Mesodermal cell (in vitro differentiated cells): ENCODE measurements around the gene CBX4.

ENCODE experiments used
- H3K27ac ChIP-seq: 2 replicates; pipeline ENCODE4 v1.7.0; 2013; ENCODE audit warnings: mild to moderate bottlenecking, low read depth, low read length, moderate library complexity; ENCODE audit not compliant: severe bottlenecking
- H3K36me3 ChIP-seq: 2 replicates; pipeline ENCODE4 v1.7.1; 2013; ENCODE audit warnings: mild to moderate bottlenecking, low read length, moderate library complexity; ENCODE audit not compliant: control insufficient read depth, insufficient read depth
- H3K4me1 ChIP-seq: one replicate; pipeline ENCODE4 v1.7.1; 2013; ENCODE audit warnings: mild to moderate bottlenecking, low read length; ENCODE audit not compliant: insufficient read depth, control insufficient read depth, poor library complexity, severe bottlenecking
- H3K4me3 ChIP-seq: 2 replicates; pipeline ENCODE4 v1.7.0; 2013; ENCODE audit warnings: low read length, control low read depth, mild to moderate bottlenecking; ENCODE audit not compliant: insufficient read depth, poor library complexity, severe bottlenecking; ENCODE audit errors: extremely low read depth
- H3K9me3 ChIP-seq: 2 replicates; pipeline ENCODE4 v1.7.1; 2013; ENCODE audit warnings: mild to moderate bottlenecking, low read length, moderate library complexity; ENCODE audit not compliant: control insufficient read depth
- WGBS, 2 experiments: methylation state at CpG; one replicate each; pipeline ENCODE4 v1.1.5; 2013; ENCODE audit warnings: missing lambda C conversion rate in 2 of 2; ENCODE audit not compliant: insufficient coverage in 2 of 2; 5-methylcytosine and 5-hydroxymethylcytosine counted together

Gene CBX4

GRCh38 chr17:79795795-79796443, 43.3 kb downstream of the CBX4 start:
- WGBS, 2 experiments = 33 to 38% methylated on average over 5 to 7 of the region's 8 CpGs
- Histone ChIP-seq H3K36me3 (peaks cover 13% of the 10 kb centered on the region), H3K9me3 (no peaks in the 10 kb centered on the region), H3K4me3 (peak overlapping the region; percentile 67), H3K4me1 (peaks cover 31% of the 10 kb centered on the region), H3K27ac (no peak overlapping the region)

GRCh38 chr17:79794659-79795511, 44.4 kb downstream of the CBX4 start:
- peaks cover 28% of the 10 kb centered on the region for H3K4me1 ChIP-seq
- no peaks in the 10 kb centered on the region for H3K9me3 ChIP-seq
- 27 to 29% methylated on average over 35 to 46 of the region's 47 CpGs for WGBS, 2 experiments
- H3K27ac ChIP-seq = no peak overlapping the region
- peaks cover 13% of the 10 kb centered on the region for H3K36me3 ChIP-seq
- H3K4me3 ChIP-seq = no peak overlapping the region

GRCh38 chr17:79793924-79794304, 45.3 kb downstream of the CBX4 start:
- peaks cover 13% of the 10 kb centered on the region for H3K36me3 ChIP-seq
- peak overlapping the region; percentile 32 for H3K4me3 ChIP-seq
- H3K9me3 ChIP-seq = no peaks in the 10 kb centered on the region
- WGBS, 2 experiments = 0% methylated on average over 1 to 2 of the region's 3 CpGs
- H3K4me1 ChIP-seq = peaks cover 27% of the 10 kb centered on the region
- H3K27ac ChIP-seq = peak overlapping the region; percentile 75

GRCh38 chr17:79792984-79793923, 46.0 kb downstream of the CBX4 start:
- Histone ChIP-seq H3K36me3 (peaks cover 13% of the 10 kb centered on the region), H3K4me1 (peaks cover 27% of the 10 kb centered on the region), H3K27ac (peak overlapping the region; percentile 75), H3K9me3 (no peaks in the 10 kb centered on the region), H3K4me3 (peak overlapping the region; percentile 32)
- WGBS, 2 experiments = 1 to 2% methylated on average over 29 to 41 of the region's 63 CpGs

GRCh38 chr17:79792341-79792871, 46.8 kb downstream of the CBX4 start:
- Histone ChIP-seq H3K27ac (no peak overlapping the region), H3K36me3 (peaks cover 13% of the 10 kb centered on the region), H3K9me3 (no peaks in the 10 kb centered on the region), H3K4me3 (peak overlapping the region; percentile 32), H3K4me1 (peaks cover 27% of the 10 kb centered on the region)
- 0 to 5% methylated on average over 8 to 11 of the region's 22 CpGs for WGBS, 2 experiments

GRCh38 chr17:79791735-79792161, 47.5 kb downstream of the CBX4 start:
- WGBS, 2 experiments = 1 to 3% methylated on average over 16 of the region's 26 CpGs
- Histone ChIP-seq H3K4me3 (no peak overlapping the region), H3K36me3 (peaks cover 13% of the 10 kb centered on the region), H3K9me3 (no peaks in the 10 kb centered on the region), H3K4me1 (peaks cover 29% of the 10 kb centered on the region), H3K27ac (no peak overlapping the region)

GRCh38 chr17:79790805-79791734, 48.2 kb downstream of the CBX4 start:
- Histone ChIP-seq H3K9me3 (no peaks in the 10 kb centered on the region), H3K27ac (no peak overlapping the region), H3K36me3 (peaks cover 18% of the 10 kb centered on the region), H3K4me1 (peaks cover 26% of the 10 kb centered on the region), H3K4me3 (no peak overlapping the region)
- WGBS, 2 experiments = 4 to 5% methylated on average over 43 to 56 of the region's 68 CpGs

- Histone ChIP-seq H3K9me3 (no peaks in the 10 kb centered on the region), H3K4me3 (peak overlapping the region; percentile 26), H3K36me3 (peaks cover 20% of the 10 kb centered on the region), H3K27ac (no peak overlapping the region), H3K4me1 (peaks cover 19% of the 10 kb centered on the region)
- WGBS, 2 experiments = 10 to 14% methylated on average over 44 to 68 of the region's 74 CpGs
These were observed 49.1 kb downstream of the CBX4 start for GRCh38 chr17:79789943-79790804.
